Endodermal cell (in vitro differentiated cells): ENCODE data around the gene SYP. TPM values are rescaled to one million over a fixed set of nuclear protein-coding genes. Genes with fewer than 3 reads are reported as not detected.
A peak's percentile ranks its signal among the peaks of the same experiment; 100 is the strongest.
"Not testable (repeated sequence)": the region's sequence is repeated elsewhere in the genome, so short reads cannot be mapped to it uniquely, and the experiment has no call there.

Experiments
- DNase-seq: peaks from one replicate; pipeline ENCODE4 v3.0.0-alpha.2; 2017
- H3K27ac ChIP-seq: 2 replicates; pipeline ENCODE4 v1.5.1; 2013; ENCODE audit warnings: mild to moderate bottlenecking, low read depth, low read length, moderate library complexity
- H3K27me3 ChIP-seq: 2 replicates; pipeline ENCODE4 v1.6.1; 2013; ENCODE audit warnings: mild to moderate bottlenecking, low read length, moderate library complexity; ENCODE audit not compliant: insufficient read depth, control insufficient read depth, poor library complexity, severe bottlenecking
- H3K36me3 ChIP-seq: 2 replicates; pipeline ENCODE4 v1.7.0; 2013; ENCODE audit warnings: mild to moderate bottlenecking, low read length, moderate library complexity; ENCODE audit not compliant: control insufficient read depth, insufficient read depth
- H3K4me1 ChIP-seq: one replicate; pipeline ENCODE4 v1.7.0; 2013; ENCODE audit warnings: low read length; ENCODE audit not compliant: control insufficient read depth, insufficient read depth
- H3K4me3 ChIP-seq: 2 replicates; pipeline ENCODE4 v1.5.1; 2013; ENCODE audit warnings: mild to moderate bottlenecking, low read length, moderate library complexity
- H3K9ac ChIP-seq: 2 replicates; pipeline ENCODE4 v1.6.1; 2013; ENCODE audit warnings: mild to moderate bottlenecking, low read length, moderate library complexity; ENCODE audit not compliant: poor library complexity, severe bottlenecking; ENCODE audit errors: extremely low read depth
- H3K9me3 ChIP-seq: 2 replicates; pipeline ENCODE4 v1.6.1; 2013; ENCODE audit warnings: mild to moderate bottlenecking, low read length, moderate library complexity; ENCODE audit not compliant: control insufficient read depth
- H3K27ac Mint-ChIP-seq: 2 replicates; pipeline ENCODE4 v1.8.0; 2020; ENCODE audit warnings: mixed read lengths
- H3K27me3 Mint-ChIP-seq: 2 replicates; pipeline ENCODE4 v1.8.0; 2021; ENCODE audit warnings: mild to moderate bottlenecking, mixed read lengths; ENCODE audit not compliant: insufficient read depth
- H3K36me3 Mint-ChIP-seq: 2 replicates; pipeline ENCODE4 v1.8.0; 2020; ENCODE audit warnings: low read depth, mixed read lengths
- H3K4me1 Mint-ChIP-seq: 2 replicates; pipeline ENCODE4 v1.8.0; 2020; ENCODE audit warnings: mixed read lengths
- H3K4me3 Mint-ChIP-seq: 2 replicates; pipeline ENCODE4 v1.8.0; 2020; ENCODE audit warnings: mild to moderate bottlenecking, moderate library complexity, mixed read lengths
- H3K9me3 Mint-ChIP-seq: 2 replicates; pipeline ENCODE4 v1.8.0; 2020; ENCODE audit warnings: mild to moderate bottlenecking, mixed read lengths
- CTCF ChIP-seq: fragments of 200-600 bp; sonication (generic); conservative IDR thresholded peaks from 2 replicates; pipeline ENCODE4 v1.5.0; 2021; ENCODE audit warnings: antibody characterized with exemption, mild to moderate bottlenecking
- WGBS, 2 experiments: methylation state at CpG; one replicate each; pipeline versions ENCODE4 v1.1.5 to v1.1.7; 2013; ENCODE audit warnings: missing lambda C conversion rate in 2 of 2, mixed read lengths in 1 of 2; ENCODE audit not compliant: insufficient coverage in 1 of 2, insufficient read length in 1 of 2; 5-methylcytosine and 5-hydroxymethylcytosine counted together
- total RNA-seq, 2 donors: library from RNA; stranded (reverse); fragmentation: NEBNext Ultra II Directional in 1 of 2; extraction: Animal tissue kit (Norgen Biotek cat#: 25700) in 1 of 2; gene quantifications; 2 replicates in 1 of 2; 3 replicates in 1 of 2; pipeline ENCODE4 v1.2.1, GENCODE V29; 2021

Gene SYP
- total RNA-seq, 2 donors from 2014 or later, result 0.48 to 0.51 TPM

DNA sequence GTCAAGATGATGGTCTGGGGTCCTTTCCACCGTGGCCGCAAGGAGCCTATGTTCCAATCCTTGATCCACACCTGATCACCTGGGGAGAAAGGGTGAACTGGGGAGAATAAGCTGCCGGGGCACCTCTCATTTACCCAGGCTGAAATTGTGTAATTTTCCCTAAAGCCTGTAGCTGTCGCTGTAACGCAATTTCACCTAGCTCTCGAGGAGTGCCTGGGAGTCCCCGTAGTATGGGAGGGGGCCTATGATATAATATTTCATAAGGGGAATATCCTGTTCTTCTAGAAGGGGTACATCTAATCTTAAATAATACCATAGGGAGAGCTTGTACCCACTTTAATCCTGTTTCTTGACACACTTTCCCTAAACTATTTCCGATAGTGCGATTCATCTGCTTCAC, 57.7 kb downstream of the SYP start:
- not testable (repeated sequence) for H3K27me3 Mint-ChIP-seq, DNase-seq, H3K27me3 ChIP-seq, H3K9ac ChIP-seq, H3K36me3 Mint-ChIP-seq, H3K4me1 ChIP-seq, H3K27ac Mint-ChIP-seq, H3K4me1 Mint-ChIP-seq, H3K4me3 ChIP-seq, H3K27ac ChIP-seq, H3K36me3 ChIP-seq, H3K4me3 Mint-ChIP-seq
- peaks cover 18% of the 10 kb centered on the region for H3K9me3 ChIP-seq
- 49% methylated on average over 8 of the region's 9 CpGs; no CpG with 5 or more reads in 1 of the 2 experiments for WGBS, 2 experiments
- H3K9me3 Mint-ChIP-seq, result peaks cover 69% of the 10 kb centered on the region
- peak; percentile 61 for TF ChIP-seq CTCF

DNA sequence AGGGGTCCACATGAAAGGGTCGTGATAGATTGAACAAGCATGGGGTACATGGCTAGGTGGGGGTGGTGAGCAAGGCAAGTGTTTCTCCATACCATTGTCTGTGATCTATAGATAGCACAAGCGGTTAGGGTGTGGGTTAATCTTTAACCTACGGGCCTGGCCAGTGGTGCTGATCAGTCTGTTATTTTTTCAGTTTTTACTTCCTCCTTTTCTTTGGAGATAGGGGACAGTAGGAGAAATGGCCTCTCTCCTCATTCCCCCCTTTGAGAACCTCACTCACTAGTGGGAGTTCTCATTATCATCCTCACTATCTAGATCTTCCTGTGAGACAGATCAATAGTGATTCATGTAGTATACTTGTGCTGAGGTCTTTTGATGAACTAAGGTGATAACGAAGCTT, 60.3 kb downstream of the SYP start:
- Histone ChIP-seq H3K9me3 (peaks cover 18% of the 10 kb centered on the region), H3K4me3 (no peak overlapping the region), H3K9ac (no peak overlapping the region), H3K4me1 (no peaks in the 10 kb centered on the region), H3K27ac (no peak overlapping the region), H3K27me3 (no peaks in the 10 kb centered on the region), H3K36me3 (no peaks in the 10 kb centered on the region)
- Mint-ChIP-seq H3K9me3 (peaks cover 77% of the 10 kb centered on the region), H3K36me3 (peaks cover 6% of the 10 kb centered on the region), H3K27me3 (no peaks in the 10 kb centered on the region), H3K4me3 (no peak overlapping the region), H3K27ac (no peak overlapping the region), H3K4me1 (no peaks in the 10 kb centered on the region)
- no peak for DNase-seq
- WGBS, 2 experiments, result 96% methylated on average over 2 of the region's 4 CpGs; no CpG with 5 or more reads in 1 of the 2 experiments
- no peak for TF ChIP-seq CTCF

Other genes starting within 250 kb of the SYP start
- 10 to 100 TPM; 50.3 to 56.5 TPM for gene OTUD5, start 242.6 kb downstream of the SYP start, total RNA-seq
- 1 to 10 TPM; 3.6 to 7.0 TPM for gene KCND1, start 228.3 kb downstream of the SYP start, total RNA-seq
- 10 to 100 TPM; 55.9 to 63.1 TPM for gene GRIPAP1, start 197.9 kb downstream of the SYP start, total RNA-seq
- 10 to 100 TPM; 33.2 to 34.4 TPM for gene TFE3, start 156.8 kb downstream of the SYP start, total RNA-seq
- 10 to 100 TPM; 13.4 to 13.5 TPM for gene CCDC120, start 141.2 kb downstream of the SYP start, total RNA-seq
- 10 to 100 TPM in 1 of 2 donors, 1 to 10 TPM in 1; 8.2 to 15.7 TPM for gene PRAF2, start 126.2 kb downstream of the SYP start, total RNA-seq
- 10 to 100 TPM; 29.8 to 42.5 TPM for gene WDR45, start 120.3 kb downstream of the SYP start, total RNA-seq
- 10 to 100 TPM; 17.9 to 23.7 TPM for gene GPKOW, start 76.5 kb downstream of the SYP start, total RNA-seq
- gene MAGIX, start 37.4 kb downstream of the SYP start, total RNA-seq, result 1 to 10 TPM; 1.2 to 1.3 TPM
- 1 to 10 TPM; 1.9 to 2.0 TPM for gene PLP2, start 28.3 kb downstream of the SYP start, total RNA-seq
- 10 to 100 TPM; 10.7 to 12.0 TPM for gene PRICKLE3, start 13.8 kb downstream of the SYP start, total RNA-seq
- under 1 TPM; 0.42 to 0.70 TPM for gene CACNA1F, start 33.1 kb upstream of the SYP start, total RNA-seq
- gene CCDC22, start 35.3 kb upstream of the SYP start, total RNA-seq, result 10 to 100 TPM; 14.0 to 15.5 TPM
- under 1 TPM; 0.53 to 0.77 TPM for gene FOXP3, start 64.5 kb upstream of the SYP start, total RNA-seq
- 10 to 100 TPM in 1 of 2 donors, 1 to 10 TPM in 1; 6.9 to 16.6 TPM for gene PPP1R3F, start 69.6 kb upstream of the SYP start, total RNA-seq
- gene GAGE10, start 103.5 kb upstream of the SYP start, total RNA-seq, result not detected
- not detected for gene GAGE12J, start 121.8 kb upstream of the SYP start, total RNA-seq
- gene GAGE13, start 131.4 kb upstream of the SYP start, total RNA-seq, result not detected